GM20431 (cell line): ENCODE data around the gene LHFPL4.

ENCODE experiments used
- in situ Hi-C: fragments of 300-500 bp; cut with MseI, MboI; formaldehyde crosslinking; loops from one replicate; pipeline ENCODE4 v1.15.0; 2020; ENCODE audit warnings: low sequenced_read_pairs; ENCODE audit not compliant: unreplicated experiment

Gene LHFPL4

GRCh38 chr3:9485248-9485647, 68.4 kb downstream of the LHFPL4 start:
- in situ Hi-C loops = no loop called here

GRCh38 chr3:9480265-9480664, 73.4 kb downstream of the LHFPL4 start:
- in situ Hi-C loops = no loop called here

GRCh38 chr3:9476935-9477334, 76.7 kb downstream of the LHFPL4 start:
- in situ Hi-C loops = no loop called here

- in situ Hi-C loops = no loop called here
These were observed 79.1 kb downstream of the LHFPL4 start for GRCh38 chr3:9474482-9474881.

- in situ Hi-C loops = no loop called here
These were observed 80.0 kb downstream of the LHFPL4 start for GRCh38 chr3:9473496-9474065.

- in situ Hi-C loops = no loop called here
These were observed 83.6 kb downstream of the LHFPL4 start for GRCh38 chr3:9469986-9470385.

- in situ Hi-C loops = no loop called here
These were observed 85.2 kb downstream of the LHFPL4 start for GRCh38 chr3:9468460-9468859.

- in situ Hi-C loops = no loop called here
These were observed 86.2 kb downstream of the LHFPL4 start for GRCh38 chr3:9467451-9467850.

- in situ Hi-C loops = no loop called here
These were observed 98.0 kb downstream of the LHFPL4 start for GRCh38 chr3:9455596-9456131.

GRCh38 chr3:9452417-9452816, 101.2 kb downstream of the LHFPL4 start:
- in situ Hi-C loops = no loop called here

- in situ Hi-C loops = no loop called here
These were observed 102.6 kb downstream of the LHFPL4 start for GRCh38 chr3:9450991-9451390.

GRCh38 chr3:9450126-9450525, 103.5 kb downstream of the LHFPL4 start:
- in situ Hi-C loops = no loop called here

- in situ Hi-C loops = no loop called here
These were observed 105.0 kb downstream of the LHFPL4 start for GRCh38 chr3:9448643-9449042.
